Measurements from ENCODE around the gene MTERF4. TPM values are rescaled to one million over a fixed set of nuclear protein-coding genes. Genes with fewer than 3 reads are reported as not detected.

MTERF4 gene
- total RNA-seq, 1 donor from 2014 or later: 42.2 TPM

DNA sequence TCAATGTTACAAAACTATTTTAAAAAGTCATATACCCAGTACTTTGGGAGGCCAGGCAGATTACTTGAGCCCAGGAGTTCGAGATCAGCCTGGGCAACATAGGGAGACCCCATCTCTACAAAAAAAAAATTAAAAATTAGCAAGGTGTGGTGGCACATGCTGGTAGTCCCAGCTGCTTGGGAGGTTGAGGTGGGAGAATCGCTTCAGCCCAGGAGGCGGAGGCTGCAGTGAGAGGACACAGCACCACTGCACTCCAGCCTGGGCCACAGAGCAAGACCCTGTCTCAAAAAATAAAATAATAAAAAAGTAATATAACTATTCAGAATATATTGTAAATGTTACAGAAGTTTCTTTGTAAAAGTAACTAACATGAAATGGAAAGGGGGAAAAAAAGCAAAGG lies 45.2 kb upstream of the MTERF4 start:
- no peaks in the 10 kb centered on the region for H3K36me3 ChIP-seq
- H3K27ac ChIP-seq: no peak overlapping the region
- no peak overlapping the region for H3K9ac ChIP-seq
- H4K20me1 ChIP-seq (ENCODE audit: low read depth): peaks cover 13% of the 10 kb centered on the region
- H2AFZ ChIP-seq (replicated peaks): no peak overlapping the region
- H3K4me1 Mint-ChIP-seq: peaks cover 32% of the 10 kb centered on the region
- no peaks in the 10 kb centered on the region for H3K9me3 Mint-ChIP-seq
- no peak overlapping the region for H3K4me2 ChIP-seq
- no peak overlapping the region for H3K27ac Mint-ChIP-seq
- H3K27me3 Mint-ChIP-seq (ENCODE audit: insufficient read depth, low read depth): peaks cover 3% of the 10 kb centered on the region
- no peak for DNase-seq (ENCODE audit: low spot score)
- no peaks in the 10 kb centered on the region for H3K9me3 ChIP-seq (ENCODE audit: low read depth)
- H3K4me3 Mint-ChIP-seq: peak overlapping the region; percentile 98
- H3K36me3 Mint-ChIP-seq: no peaks in the 10 kb centered on the region
- H3K4me3 ChIP-seq: no peak overlapping the region
- no peak for TF ChIP-seq EZH2 (IDR thresholded peaks at IDR 0.05)
- TF ChIP-seq, protein P1, sequence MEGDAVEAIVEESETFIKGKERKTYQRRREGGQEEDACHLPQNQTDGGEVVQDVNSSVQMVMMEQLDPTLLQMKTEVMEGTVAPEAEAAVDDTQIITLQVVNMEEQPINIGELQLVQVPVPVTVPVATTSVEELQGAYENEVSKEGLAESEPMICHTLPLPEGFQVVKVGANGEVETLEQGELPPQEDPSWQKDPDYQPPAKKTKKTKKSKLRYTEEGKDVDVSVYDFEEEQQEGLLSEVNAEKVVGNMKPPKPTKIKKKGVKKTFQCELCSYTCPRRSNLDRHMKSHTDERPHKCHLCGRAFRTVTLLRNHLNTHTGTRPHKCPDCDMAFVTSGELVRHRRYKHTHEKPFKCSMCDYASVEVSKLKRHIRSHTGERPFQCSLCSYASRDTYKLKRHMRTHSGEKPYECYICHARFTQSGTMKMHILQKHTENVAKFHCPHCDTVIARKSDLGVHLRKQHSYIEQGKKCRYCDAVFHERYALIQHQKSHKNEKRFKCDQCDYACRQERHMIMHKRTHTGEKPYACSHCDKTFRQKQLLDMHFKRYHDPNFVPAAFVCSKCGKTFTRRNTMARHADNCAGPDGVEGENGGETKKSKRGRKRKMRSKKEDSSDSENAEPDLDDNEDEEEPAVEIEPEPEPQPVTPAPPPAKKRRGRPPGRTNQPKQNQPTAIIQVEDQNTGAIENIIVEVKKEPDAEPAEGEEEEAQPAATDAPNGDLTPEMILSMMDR (IDR thresholded peaks at IDR 0.05): no peak
- TF ChIP-seq EZH2phosphoT487 (IDR thresholded peaks at IDR 0.05): no peak
- peaks cover 5% of the 10 kb centered on the region for H3F3A ChIP-seq (ENCODE audit: low read depth)
- peaks cover 10% of the 10 kb centered on the region for H3K27me3 ChIP-seq
- H3K79me2 ChIP-seq (ENCODE audit: low read depth): peaks cover 43% of the 10 kb centered on the region
- peaks cover 10% of the 10 kb centered on the region for H3K4me1 ChIP-seq

DNA sequence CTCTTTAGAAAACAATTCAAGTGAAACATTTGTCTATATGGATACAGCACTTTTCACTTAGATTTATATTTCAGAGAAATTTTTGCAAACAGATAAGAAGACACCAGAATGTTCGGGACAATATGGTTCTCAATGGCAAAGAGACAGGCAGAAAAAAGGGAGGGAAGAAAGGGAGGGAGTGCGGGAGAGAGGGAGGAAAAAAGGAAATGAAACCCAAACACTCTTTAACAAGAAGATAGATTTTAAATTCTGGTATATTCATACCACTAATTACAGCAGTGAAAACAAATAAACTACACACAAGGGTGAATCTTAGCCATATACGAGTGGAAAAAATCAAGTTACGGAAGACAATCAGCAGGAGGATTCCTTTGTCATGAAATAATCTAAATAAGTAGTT lies 44.2 kb upstream of the MTERF4 start:
- Histone ChIP-seq H3K9ac (no peak overlapping the region), H3K9me3 (ENCODE audit: low read depth) (no peaks in the 10 kb centered on the region), H3K4me3 (no peak overlapping the region), H3F3A (ENCODE audit: low read depth) (peaks cover 5% of the 10 kb centered on the region), H3K27ac (no peak overlapping the region), H3K36me3 (no peaks in the 10 kb centered on the region), H2AFZ (replicated peaks) (no peak overlapping the region), H3K4me1 (peaks cover 10% of the 10 kb centered on the region), H3K27me3 (peaks cover 10% of the 10 kb centered on the region), H3K4me2 (no peak overlapping the region), H4K20me1 (ENCODE audit: low read depth) (peaks cover 13% of the 10 kb centered on the region), H3K79me2 (ENCODE audit: low read depth) (peaks cover 37% of the 10 kb centered on the region)
- peaks cover 33% of the 10 kb centered on the region for H3K4me1 Mint-ChIP-seq
- no peak for DNase-seq (ENCODE audit: low spot score)
- peaks cover 4% of the 10 kb centered on the region for H3K36me3 Mint-ChIP-seq
- peaks cover 3% of the 10 kb centered on the region for H3K27me3 Mint-ChIP-seq (ENCODE audit: insufficient read depth, low read depth)
- TF ChIP-seq, protein P1 (IDR thresholded peaks at IDR 0.05): no peak
- no peak for TF ChIP-seq EZH2 (IDR thresholded peaks at IDR 0.05)
- TF ChIP-seq EZH2phosphoT487 (IDR thresholded peaks at IDR 0.05): no peak
- no peak overlapping the region for H3K4me3 Mint-ChIP-seq
- H3K27ac Mint-ChIP-seq: no peak overlapping the region
- no peaks in the 10 kb centered on the region for H3K9me3 Mint-ChIP-seq

DNA sequence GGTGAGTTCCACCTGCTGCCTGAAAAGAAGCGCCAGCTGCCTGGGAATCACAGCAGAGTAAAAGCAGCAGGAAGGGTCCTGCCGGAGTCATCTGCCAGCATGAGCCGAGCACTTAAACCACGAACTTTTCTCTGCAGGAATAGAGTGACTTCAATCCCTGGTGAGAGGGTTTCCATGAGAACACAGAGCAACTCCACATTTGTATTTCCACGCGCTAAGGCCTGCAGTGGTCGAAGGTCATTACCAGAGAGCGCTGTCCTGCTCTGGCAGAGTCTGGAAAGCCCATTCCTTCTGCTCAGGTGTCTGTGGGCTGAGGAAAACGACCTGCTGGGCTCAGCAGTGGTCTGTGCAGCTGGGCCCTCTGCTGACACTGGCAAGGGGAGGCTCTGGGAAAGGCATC lies 40.5 kb upstream of the MTERF4 start:
- H2AFZ ChIP-seq (replicated peaks): no peak overlapping the region
- TF ChIP-seq EZH2 (IDR thresholded peaks at IDR 0.05): no peak
- no peak for TF ChIP-seq EZH2phosphoT487 (IDR thresholded peaks at IDR 0.05)
- TF ChIP-seq, protein P1 (IDR thresholded peaks at IDR 0.05): no peak
- H3K4me1 Mint-ChIP-seq: peaks cover 16% of the 10 kb centered on the region
- H3K27me3 Mint-ChIP-seq (ENCODE audit: insufficient read depth, low read depth): peaks cover 3% of the 10 kb centered on the region
- no peak overlapping the region for H3K4me3 ChIP-seq
- H3K27me3 ChIP-seq: no peaks in the 10 kb centered on the region
- no peaks in the 10 kb centered on the region for H3K9me3 Mint-ChIP-seq
- H3K36me3 ChIP-seq: no peaks in the 10 kb centered on the region
- peaks cover 4% of the 10 kb centered on the region for H3K36me3 Mint-ChIP-seq
- H3K4me3 Mint-ChIP-seq: no peak overlapping the region
- DNase-seq (ENCODE audit: low spot score): no peak
- H3K4me1 ChIP-seq: no peaks in the 10 kb centered on the region
- no peaks in the 10 kb centered on the region for H3F3A ChIP-seq (ENCODE audit: low read depth)
- peaks cover 19% of the 10 kb centered on the region for H3K79me2 ChIP-seq (ENCODE audit: low read depth)
- no peak overlapping the region for H3K4me2 ChIP-seq
- no peak overlapping the region for H3K27ac ChIP-seq
- H3K27ac Mint-ChIP-seq: peak overlapping the region; percentile 39
- no peaks in the 10 kb centered on the region for H3K9me3 ChIP-seq (ENCODE audit: low read depth)
- H3K9ac ChIP-seq: no peak overlapping the region
- peaks cover 4% of the 10 kb centered on the region for H4K20me1 ChIP-seq (ENCODE audit: low read depth)

Measured in neural progenitor cell (in vitro differentiated cells).